Prostate gland (tissue), 2 donors: ENCODE measurements around the gene GMPR.

Source experiments
- CTCF ChIP-seq, 4 experiments: fragments of 200-600 bp in 2 of 4; fragments of 450-650 bp in 2 of 4; sonication (generic) in 2 of 4; IDR thresholded peaks; 1 replicate in 3 of 4; 2 replicates in 1 of 4; pipeline ENCODE4 v1.5.1; 2016 to 2019; ENCODE audit warnings: antibody characterized with exemption in 4 of 4, mild to moderate bottlenecking in 2 of 4, moderate library complexity in 2 of 4
- POLR2A ChIP-seq: fragments of 450-650 bp; IDR thresholded peaks from one replicate; pipeline ENCODE4 v1.6.1; 2016; ENCODE audit warnings: antibody characterized with exemption, mild to moderate bottlenecking
- POLR2AphosphoS5 ChIP-seq: sonication (generic); formaldehyde crosslinking; IDR thresholded peaks from one replicate; pipeline ENCODE4 v1.6.1; 2017; ENCODE audit warnings: antibody characterized with exemption

GRCh38 chr6:16190214-16190613, 48.2 kb upstream of the GMPR start:
- no peak for TF ChIP-seq CTCF (IDR thresholded peaks at IDR 0.05)
- TF ChIP-seq POLR2A: no peak
- no peak for TF ChIP-seq POLR2AphosphoS5
